Measurements from ENCODE around the gene EXOC6.

The EXOC6 gene

DNA sequence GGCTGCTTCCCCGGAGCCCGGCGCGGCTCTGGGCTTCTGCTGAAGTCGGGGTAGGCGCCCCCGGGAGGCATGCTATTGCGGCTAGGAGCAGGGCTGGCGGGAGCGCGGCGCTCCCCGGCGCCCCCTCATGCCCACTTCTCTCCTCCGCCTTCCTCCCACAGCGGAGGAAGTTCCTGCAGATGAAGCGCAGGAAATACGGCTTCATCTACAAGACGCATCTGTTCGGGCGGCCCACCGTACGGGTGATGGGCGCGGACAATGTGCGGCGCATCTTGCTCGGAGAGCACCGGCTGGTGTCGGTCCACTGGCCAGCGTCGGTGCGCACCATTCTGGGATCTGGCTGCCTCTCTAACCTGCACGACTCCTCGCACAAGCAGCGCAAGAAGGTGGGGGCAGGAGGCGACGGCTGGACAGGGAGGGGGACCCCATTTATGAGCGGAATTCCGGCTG is 225.9 kb downstream of the EXOC6 start:
- ChIA-PET POLR2A (no interaction called here), CTCF (interaction anchor here (0.6 to 3.0 kb wide), 5 partner anchors 66 to 412 kb away, joined by 3 to 10 read pairs (median 3); no protein-coding TSS in a partner anchor)
- no peak overlapping the region; the same call in 1 of the 2 replicates for H3K27ac ChIP-seq (ENCODE audit: extremely low read depth, low read depth, low read length)
- H3K9me3 ChIP-seq (ENCODE audit: control insufficient read depth, insufficient read depth, low read depth, low read length): no peaks in the 10 kb centered on the region
- H3K4me1 ChIP-seq (ENCODE audit: control insufficient read depth, insufficient read depth, low read length): no peaks in the 10 kb centered on the region; the same call in none of the 2 replicates
- H3K4me3 ChIP-seq (ENCODE audit: low read depth, low read length): peak overlapping the region; percentile 52
- H3K36me3 ChIP-seq (ENCODE audit: control insufficient read depth in 2 of 2, insufficient read depth in 1 of 2, low read length in 2 of 2): no peaks in the 10 kb centered on the region
- TF ChIP-seq, protein P1, sequence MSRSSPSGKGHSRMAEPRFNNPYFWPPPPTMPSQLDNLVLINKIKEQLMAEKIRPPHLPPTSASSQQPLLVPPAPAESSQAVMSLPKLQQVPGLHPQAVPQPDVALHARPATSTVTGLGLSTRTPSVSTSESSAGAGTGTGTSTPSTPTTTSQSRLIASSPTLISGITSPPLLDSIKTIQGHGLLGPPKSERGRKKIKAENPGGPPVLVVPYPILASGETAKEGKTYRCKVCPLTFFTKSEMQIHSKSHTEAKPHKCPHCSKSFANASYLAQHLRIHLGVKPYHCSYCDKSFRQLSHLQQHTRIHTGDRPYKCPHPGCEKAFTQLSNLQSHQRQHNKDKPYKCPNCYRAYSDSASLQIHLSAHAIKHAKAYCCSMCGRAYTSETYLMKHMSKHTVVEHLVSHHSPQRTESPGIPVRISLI (tag by site-specific recombination; IDR thresholded peaks at IDR 0.05): no peak
- TF ChIP-seq YY1 (tag by site-specific recombination; IDR thresholded peaks at IDR 0.05): no peak
- TF ChIP-seq ZNF843 (tag by site-specific recombination; IDR thresholded peaks at IDR 0.05): no peak
- TF ChIP-seq ZBTB8A (tag by site-specific recombination; IDR thresholded peaks at IDR 0.05): no peak; the same call in 1 of the 2 replicates
- no peak for TF ChIP-seq ZNF169 (tag by site-specific recombination; IDR thresholded peaks at IDR 0.05)
- TF ChIP-seq, protein P2, sequence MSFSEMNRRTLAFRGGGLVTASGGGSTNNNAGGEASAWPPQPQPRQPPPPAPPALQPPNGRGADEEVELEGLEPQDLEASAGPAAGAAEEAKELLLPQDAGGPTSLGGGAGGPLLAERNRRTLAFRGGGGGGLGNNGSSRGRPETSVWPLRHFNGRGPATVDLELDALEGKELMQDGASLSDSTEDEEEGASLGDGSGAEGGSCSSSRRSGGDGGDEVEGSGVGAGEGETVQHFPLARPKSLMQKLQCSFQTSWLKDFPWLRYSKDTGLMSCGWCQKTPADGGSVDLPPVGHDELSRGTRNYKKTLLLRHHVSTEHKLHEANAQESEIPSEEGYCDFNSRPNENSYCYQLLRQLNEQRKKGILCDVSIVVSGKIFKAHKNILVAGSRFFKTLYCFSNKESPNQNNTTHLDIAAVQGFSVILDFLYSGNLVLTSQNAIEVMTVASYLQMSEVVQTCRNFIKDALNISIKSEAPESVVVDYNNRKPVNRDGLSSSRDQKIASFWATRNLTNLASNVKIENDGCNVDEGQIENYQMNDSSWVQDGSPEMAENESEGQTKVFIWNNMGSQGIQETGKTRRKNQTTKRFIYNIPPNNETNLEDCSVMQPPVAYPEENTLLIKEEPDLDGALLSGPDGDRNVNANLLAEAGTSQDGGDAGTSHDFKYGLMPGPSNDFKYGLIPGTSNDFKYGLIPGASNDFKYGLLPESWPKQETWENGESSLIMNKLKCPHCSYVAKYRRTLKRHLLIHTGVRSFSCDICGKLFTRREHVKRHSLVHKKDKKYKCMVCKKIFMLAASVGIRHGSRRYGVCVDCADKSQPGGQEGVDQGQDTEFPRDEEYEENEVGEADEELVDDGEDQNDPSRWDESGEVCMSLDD (tag by site-specific recombination; IDR thresholded peaks at IDR 0.05): no peak
- TF ChIP-seq, protein P3, sequence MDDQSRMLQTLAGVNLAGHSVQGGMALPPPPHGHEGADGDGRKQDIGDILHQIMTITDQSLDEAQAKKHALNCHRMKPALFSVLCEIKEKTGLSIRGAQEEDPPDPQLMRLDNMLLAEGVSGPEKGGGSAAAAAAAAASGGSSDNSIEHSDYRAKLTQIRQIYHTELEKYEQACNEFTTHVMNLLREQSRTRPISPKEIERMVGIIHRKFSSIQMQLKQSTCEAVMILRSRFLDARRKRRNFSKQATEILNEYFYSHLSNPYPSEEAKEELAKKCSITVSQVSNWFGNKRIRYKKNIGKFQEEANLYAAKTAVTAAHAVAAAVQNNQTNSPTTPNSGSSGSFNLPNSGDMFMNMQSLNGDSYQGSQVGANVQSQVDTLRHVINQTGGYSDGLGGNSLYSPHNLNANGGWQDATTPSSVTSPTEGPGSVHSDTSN (CRISPR knock-in tag; IDR thresholded peaks at IDR 0.05): no peak
- no peak for TF ChIP-seq MEIS1 (CRISPR knock-in tag; IDR thresholded peaks at IDR 0.05; ENCODE audit: borderline replicate concordance)
- TF ChIP-seq, protein P4, sequence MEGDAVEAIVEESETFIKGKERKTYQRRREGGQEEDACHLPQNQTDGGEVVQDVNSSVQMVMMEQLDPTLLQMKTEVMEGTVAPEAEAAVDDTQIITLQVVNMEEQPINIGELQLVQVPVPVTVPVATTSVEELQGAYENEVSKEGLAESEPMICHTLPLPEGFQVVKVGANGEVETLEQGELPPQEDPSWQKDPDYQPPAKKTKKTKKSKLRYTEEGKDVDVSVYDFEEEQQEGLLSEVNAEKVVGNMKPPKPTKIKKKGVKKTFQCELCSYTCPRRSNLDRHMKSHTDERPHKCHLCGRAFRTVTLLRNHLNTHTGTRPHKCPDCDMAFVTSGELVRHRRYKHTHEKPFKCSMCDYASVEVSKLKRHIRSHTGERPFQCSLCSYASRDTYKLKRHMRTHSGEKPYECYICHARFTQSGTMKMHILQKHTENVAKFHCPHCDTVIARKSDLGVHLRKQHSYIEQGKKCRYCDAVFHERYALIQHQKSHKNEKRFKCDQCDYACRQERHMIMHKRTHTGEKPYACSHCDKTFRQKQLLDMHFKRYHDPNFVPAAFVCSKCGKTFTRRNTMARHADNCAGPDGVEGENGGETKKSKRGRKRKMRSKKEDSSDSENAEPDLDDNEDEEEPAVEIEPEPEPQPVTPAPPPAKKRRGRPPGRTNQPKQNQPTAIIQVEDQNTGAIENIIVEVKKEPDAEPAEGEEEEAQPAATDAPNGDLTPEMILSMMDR (tag by site-specific recombination; IDR thresholded peaks at IDR 0.05): peak; percentile 82
- TF ChIP-seq GLI4 (tag by site-specific recombination; IDR thresholded peaks at IDR 0.05): no peak
- no peak for TF ChIP-seq ZBTB1 (tag by site-specific recombination; IDR thresholded peaks at IDR 0.05)
- no peak for TF ChIP-seq SCRT1 (tag by site-specific recombination; IDR thresholded peaks at IDR 0.05; ENCODE audit: borderline replicate concordance)
- TF ChIP-seq ZNF544 (tag by site-specific recombination; IDR thresholded peaks at IDR 0.05): no peak
- TF ChIP-seq ZNF701 (tag by site-specific recombination; IDR thresholded peaks at IDR 0.05): no peak
- TF ChIP-seq ZNF837 (tag by site-specific recombination; IDR thresholded peaks at IDR 0.05): no peak
- TF ChIP-seq, protein P5, sequence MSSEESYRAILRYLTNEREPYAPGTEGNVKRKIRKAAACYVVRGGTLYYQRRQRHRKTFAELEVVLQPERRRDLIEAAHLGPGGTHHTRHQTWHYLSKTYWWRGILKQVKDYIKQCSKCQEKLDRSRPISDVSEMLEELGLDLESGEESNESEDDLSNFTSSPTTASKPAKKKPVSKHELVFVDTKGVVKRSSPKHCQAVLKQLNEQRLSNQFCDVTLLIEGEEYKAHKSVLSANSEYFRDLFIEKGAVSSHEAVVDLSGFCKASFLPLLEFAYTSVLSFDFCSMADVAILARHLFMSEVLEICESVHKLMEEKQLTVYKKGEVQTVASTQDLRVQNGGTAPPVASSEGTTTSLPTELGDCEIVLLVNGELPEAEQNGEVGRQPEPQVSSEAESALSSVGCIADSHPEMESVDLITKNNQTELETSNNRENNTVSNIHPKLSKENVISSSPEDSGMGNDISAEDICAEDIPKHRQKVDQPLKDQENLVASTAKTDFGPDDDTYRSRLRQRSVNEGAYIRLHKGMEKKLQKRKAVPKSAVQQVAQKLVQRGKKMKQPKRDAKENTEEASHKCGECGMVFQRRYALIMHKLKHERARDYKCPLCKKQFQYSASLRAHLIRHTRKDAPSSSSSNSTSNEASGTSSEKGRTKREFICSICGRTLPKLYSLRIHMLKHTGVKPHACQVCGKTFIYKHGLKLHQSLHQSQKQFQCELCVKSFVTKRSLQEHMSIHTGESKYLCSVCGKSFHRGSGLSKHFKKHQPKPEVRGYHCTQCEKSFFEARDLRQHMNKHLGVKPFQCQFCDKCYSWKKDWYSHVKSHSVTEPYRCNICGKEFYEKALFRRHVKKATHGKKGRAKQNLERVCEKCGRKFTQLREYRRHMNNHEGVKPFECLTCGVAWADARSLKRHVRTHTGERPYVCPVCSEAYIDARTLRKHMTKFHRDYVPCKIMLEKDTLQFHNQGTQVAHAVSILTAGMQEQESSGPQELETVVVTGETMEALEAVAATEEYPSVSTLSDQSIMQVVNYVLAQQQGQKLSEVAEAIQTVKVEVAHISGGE (tag by site-specific recombination; conservative IDR thresholded peaks at IDR 0.05; ENCODE audit: low read depth): peak; percentile 74
- TF ChIP-seq, protein P6, sequence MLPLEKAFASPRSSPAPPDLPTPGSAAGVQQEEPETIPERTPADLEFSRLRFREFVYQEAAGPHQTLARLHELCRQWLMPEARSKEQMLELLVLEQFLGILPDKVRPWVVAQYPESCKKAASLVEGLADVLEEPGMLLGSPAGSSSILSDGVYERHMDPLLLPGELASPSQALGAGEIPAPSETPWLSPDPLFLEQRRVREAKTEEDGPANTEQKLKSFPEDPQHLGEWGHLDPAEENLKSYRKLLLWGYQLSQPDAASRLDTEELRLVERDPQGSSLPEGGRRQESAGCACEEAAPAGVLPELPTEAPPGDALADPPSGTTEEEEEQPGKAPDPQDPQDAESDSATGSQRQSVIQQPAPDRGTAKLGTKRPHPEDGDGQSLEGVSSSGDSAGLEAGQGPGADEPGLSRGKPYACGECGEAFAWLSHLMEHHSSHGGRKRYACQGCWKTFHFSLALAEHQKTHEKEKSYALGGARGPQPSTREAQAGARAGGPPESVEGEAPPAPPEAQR (tag by site-specific recombination; IDR thresholded peaks at IDR 0.05): no peak
- TF ChIP-seq ZNF416 (tag by site-specific recombination; IDR thresholded peaks at IDR 0.05): no peak
- no peak for TF ChIP-seq ZNF146 (tag by site-specific recombination; IDR thresholded peaks at IDR 0.05)
- no peak for TF ChIP-seq ZNF175 (tag by site-specific recombination; IDR thresholded peaks at IDR 0.05)
- TF ChIP-seq ZNF677 (tag by site-specific recombination; IDR thresholded peaks at IDR 0.05): no peak
- no peak for TF ChIP-seq ZXDB (tag by site-specific recombination; IDR thresholded peaks at IDR 0.05)
- no peak for TF ChIP-seq MYNN (tag by site-specific recombination; IDR thresholded peaks at IDR 0.05; ENCODE audit: borderline replicate concordance)
- peak; percentile 41 for TF ChIP-seq EGR2 (tag by site-specific recombination; IDR thresholded peaks at IDR 0.05; ENCODE audit: low read depth)
- TF ChIP-seq ZBTB17 (tag by site-specific recombination; IDR thresholded peaks at IDR 0.05): 0 out of 2 replicates have a peak, but pooled peaks have one; percentile 25
- TF ChIP-seq ZNF514 (tag by site-specific recombination; IDR thresholded peaks at IDR 0.05): no peak
- no peak for TF ChIP-seq ZBTB7A (tag by site-specific recombination; IDR thresholded peaks at IDR 0.05; ENCODE audit: low read depth)
- no peak for TF ChIP-seq GFI1B (tag by site-specific recombination; IDR thresholded peaks at IDR 0.05)
- no peak for TF ChIP-seq ZNF48 (tag by site-specific recombination; IDR thresholded peaks at IDR 0.05)

Data from HEK293 (cell line).